Liver (tissue), 3 donors: ENCODE results near the gene DUS1L.

Source experiments
- EGR1 ChIP-seq, 2 donors: IDR thresholded peaks; 2 replicates each; pipeline ENCODE4 v1.6.1; 2016 to 2018; ENCODE audit warnings: antibody characterized with exemption in 2 of 2, low read depth in 2 of 2
- FOXA1 ChIP-seq: IDR thresholded peaks from 2 replicates; pipeline ENCODE4 v1.6.1; 2016; ENCODE audit warnings: antibody characterized with exemption
- GABPA ChIP-seq, 2 donors: IDR thresholded peaks in 1 of 2; conservative IDR thresholded peaks in 1 of 2; 2 replicates each; pipeline ENCODE4 v1.6.1; 2016; ENCODE audit warnings: antibody characterized with exemption in 2 of 2, mild to moderate bottlenecking in 1 of 2, moderate library complexity in 1 of 2
- SP1 ChIP-seq: IDR thresholded peaks from 2 replicates; pipeline ENCODE4 v1.6.1; 2018; ENCODE audit warnings: antibody characterized with exemption, mild to moderate bottlenecking
- TAF1 ChIP-seq: conservative IDR thresholded peaks from 2 replicates; pipeline ENCODE4 v1.6.1; 2016; ENCODE audit warnings: antibody characterized with exemption, mild to moderate bottlenecking
- TF ChIP-seq, protein P1 (sequence below): fragments of 150-350 bp; IDR thresholded peaks from 2 replicates; pipeline ENCODE4 v1.5.1; 2017; ENCODE audit warnings: improper control_type of control experiment, low read depth, low read length; ENCODE audit not compliant: missing input control
- TF ChIP-seq, protein P2 (sequence below): IDR thresholded peaks from 2 replicates; pipeline ENCODE4 v1.6.1; 2016; ENCODE audit warnings: antibody characterized with exemption
- TF ChIP-seq, protein P3 (sequence below): IDR thresholded peaks from 2 replicates; pipeline ENCODE4 v1.6.1; 2016; ENCODE audit warnings: antibody characterized with exemption
- donor health status: healthy.
- donor health status: healthy.

DNA sequence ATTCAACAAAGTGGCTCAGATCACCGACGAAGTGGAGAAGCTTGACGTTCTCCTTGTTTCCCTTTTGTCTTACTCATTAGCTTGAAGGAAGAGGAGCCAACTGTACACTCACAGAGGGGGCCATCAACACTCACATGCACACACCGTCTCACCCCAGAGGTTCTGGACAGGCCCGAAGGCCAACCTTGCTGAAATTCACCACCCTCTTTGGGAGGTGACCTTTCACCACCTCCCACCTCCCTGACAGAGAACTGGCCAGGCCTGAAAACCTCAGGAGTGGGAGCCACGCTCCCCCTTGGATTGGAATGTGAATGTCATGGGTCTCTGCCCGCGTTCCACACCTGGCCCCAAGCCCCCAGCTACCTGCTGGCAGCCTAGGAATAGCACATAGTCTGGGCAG lies 30.1 kb downstream of the DUS1L start:
- TF ChIP-seq, protein P1, sequence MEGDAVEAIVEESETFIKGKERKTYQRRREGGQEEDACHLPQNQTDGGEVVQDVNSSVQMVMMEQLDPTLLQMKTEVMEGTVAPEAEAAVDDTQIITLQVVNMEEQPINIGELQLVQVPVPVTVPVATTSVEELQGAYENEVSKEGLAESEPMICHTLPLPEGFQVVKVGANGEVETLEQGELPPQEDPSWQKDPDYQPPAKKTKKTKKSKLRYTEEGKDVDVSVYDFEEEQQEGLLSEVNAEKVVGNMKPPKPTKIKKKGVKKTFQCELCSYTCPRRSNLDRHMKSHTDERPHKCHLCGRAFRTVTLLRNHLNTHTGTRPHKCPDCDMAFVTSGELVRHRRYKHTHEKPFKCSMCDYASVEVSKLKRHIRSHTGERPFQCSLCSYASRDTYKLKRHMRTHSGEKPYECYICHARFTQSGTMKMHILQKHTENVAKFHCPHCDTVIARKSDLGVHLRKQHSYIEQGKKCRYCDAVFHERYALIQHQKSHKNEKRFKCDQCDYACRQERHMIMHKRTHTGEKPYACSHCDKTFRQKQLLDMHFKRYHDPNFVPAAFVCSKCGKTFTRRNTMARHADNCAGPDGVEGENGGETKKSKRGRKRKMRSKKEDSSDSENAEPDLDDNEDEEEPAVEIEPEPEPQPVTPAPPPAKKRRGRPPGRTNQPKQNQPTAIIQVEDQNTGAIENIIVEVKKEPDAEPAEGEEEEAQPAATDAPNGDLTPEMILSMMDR: no peak
- TF ChIP-seq TAF1: no peak
- TF ChIP-seq SP1: no peak
- TF ChIP-seq GABPA (IDR thresholded peaks at IDR 0.05 in 1 of 2, conservative IDR thresholded peaks at IDR 0.05 in 1 of 2): no peak
- TF ChIP-seq, protein P2, sequence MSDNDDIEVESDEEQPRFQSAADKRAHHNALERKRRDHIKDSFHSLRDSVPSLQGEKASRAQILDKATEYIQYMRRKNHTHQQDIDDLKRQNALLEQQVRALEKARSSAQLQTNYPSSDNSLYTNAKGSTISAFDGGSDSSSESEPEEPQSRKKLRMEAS: no peak
- TF ChIP-seq, protein P3, sequence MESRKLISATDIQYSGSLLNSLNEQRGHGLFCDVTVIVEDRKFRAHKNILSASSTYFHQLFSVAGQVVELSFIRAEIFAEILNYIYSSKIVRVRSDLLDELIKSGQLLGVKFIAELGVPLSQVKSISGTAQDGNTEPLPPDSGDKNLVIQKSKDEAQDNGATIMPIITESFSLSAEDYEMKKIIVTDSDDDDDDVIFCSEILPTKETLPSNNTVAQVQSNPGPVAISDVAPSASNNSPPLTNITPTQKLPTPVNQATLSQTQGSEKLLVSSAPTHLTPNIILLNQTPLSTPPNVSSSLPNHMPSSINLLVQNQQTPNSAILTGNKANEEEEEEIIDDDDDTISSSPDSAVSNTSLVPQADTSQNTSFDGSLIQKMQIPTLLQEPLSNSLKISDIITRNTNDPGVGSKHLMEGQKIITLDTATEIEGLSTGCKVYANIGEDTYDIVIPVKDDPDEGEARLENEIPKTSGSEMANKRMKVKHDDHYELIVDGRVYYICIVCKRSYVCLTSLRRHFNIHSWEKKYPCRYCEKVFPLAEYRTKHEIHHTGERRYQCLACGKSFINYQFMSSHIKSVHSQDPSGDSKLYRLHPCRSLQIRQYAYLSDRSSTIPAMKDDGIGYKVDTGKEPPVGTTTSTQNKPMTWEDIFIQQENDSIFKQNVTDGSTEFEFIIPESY: no peak
- TF ChIP-seq EGR1 (IDR thresholded peaks at IDR 0.05; ENCODE audit: low read depth in 2 of 2): no peak
- TF ChIP-seq FOXA1: no peak
